HEK293T (cell line): ENCODE results near the gene XK.
"Not testable (repeated sequence)": the region's sequence is repeated elsewhere in the genome, so short reads cannot be mapped to it uniquely, and the experiment has no call there.

Experiments used
- CTCF ChIA-PET: fragments of 350-600 bp; formaldehyde crosslinking; extraction: SDS; loops from one replicate; lab custom pipeline; 2021; ENCODE audit warnings: antibody characterized with exemption, inconsistent platforms; lab: Yijun Ruan, JAX
- POLR2A ChIA-PET: fragments of 350-600 bp; formaldehyde crosslinking; extraction: SDS; loops from one replicate; lab custom pipeline; 2020; ENCODE audit warnings: antibody characterized with exemption, inconsistent platforms; lab: Yijun Ruan, JAX
- DNase-seq: peaks from one replicate; pipeline ENCODE4 v3.0.0; 2012; ENCODE audit warnings: mixed read lengths; ENCODE audit errors: extremely low spot score
- ARNT ChIP-seq: fragments of 450-650 bp; IDR thresholded peaks from 2 replicates; pipeline ENCODE4 v1.6.1; 2017; ENCODE audit warnings: mild to moderate bottlenecking
- BHLHE40 ChIP-seq: fragments of 450-650 bp; IDR thresholded peaks from 2 replicates; pipeline ENCODE4 v1.6.1; 2016; ENCODE audit warnings: mild to moderate bottlenecking, moderate library complexity, borderline replicate concordance
- CTBP1 ChIP-seq: fragments of 450-650 bp; IDR thresholded peaks from 2 replicates; pipeline ENCODE4 v1.6.1; 2016; ENCODE audit warnings: borderline replicate concordance
- ELF4 ChIP-seq: fragments of 450-650 bp; IDR thresholded peaks from 2 replicates; pipeline ENCODE4 v1.6.1; 2017; ENCODE audit warnings: antibody characterized with exemption
- FOXA1 ChIP-seq: fragments of 450-650 bp; IDR thresholded peaks from 2 replicates; pipeline ENCODE4 v1.6.1; 2016; ENCODE audit warnings: mild to moderate bottlenecking
- FOXK2 ChIP-seq: fragments of 450-650 bp; IDR thresholded peaks from 2 replicates; pipeline ENCODE4 v1.6.1; 2016; ENCODE audit warnings: mild to moderate bottlenecking
- FOXM1 ChIP-seq: fragments of 450-650 bp; IDR thresholded peaks from 2 replicates; pipeline ENCODE4 v1.6.1; 2017; ENCODE audit warnings: mild to moderate bottlenecking, borderline replicate concordance
- HDGF ChIP-seq: fragments of 450-650 bp; IDR thresholded peaks from 2 replicates; pipeline ENCODE4 v1.6.1; 2017; ENCODE audit warnings: antibody characterized with exemption, borderline replicate concordance
- L3MBTL2 ChIP-seq: fragments of 450-650 bp; conservative IDR thresholded peaks from 2 replicates; pipeline ENCODE4 v1.6.1; 2016; ENCODE audit warnings: mild to moderate bottlenecking
- LEF1 ChIP-seq: fragments of 450-650 bp; IDR thresholded peaks from 2 replicates; pipeline ENCODE4 v1.6.1; 2017; ENCODE audit warnings: mild to moderate bottlenecking, borderline replicate concordance
- NFRKB ChIP-seq: fragments of 450-650 bp; IDR thresholded peaks from 2 replicates; pipeline ENCODE4 v1.6.1; 2016; ENCODE audit warnings: mild to moderate bottlenecking, moderate library complexity
- SP1 ChIP-seq: fragments of 450-650 bp; IDR thresholded peaks from 2 replicates; pipeline ENCODE4 v1.6.1; 2017
- SUZ12 ChIP-seq: fragments of 450-650 bp; IDR thresholded peaks from 2 replicates; pipeline ENCODE4 v1.6.1; 2016; ENCODE audit warnings: mild to moderate bottlenecking
- TARDBP ChIP-seq: fragments of 450-650 bp; IDR thresholded peaks from 2 replicates; pipeline ENCODE4 v1.6.1; 2016
- ZNF384 ChIP-seq: fragments of 450-650 bp; IDR thresholded peaks from 2 replicates; pipeline ENCODE4 v1.6.1; 2016
- TF ChIP-seq, protein P1 (sequence below): fragments of 450-650 bp; IDR thresholded peaks from 2 replicates; pipeline ENCODE4 v1.6.1; 2016

Gene XK, protein sequence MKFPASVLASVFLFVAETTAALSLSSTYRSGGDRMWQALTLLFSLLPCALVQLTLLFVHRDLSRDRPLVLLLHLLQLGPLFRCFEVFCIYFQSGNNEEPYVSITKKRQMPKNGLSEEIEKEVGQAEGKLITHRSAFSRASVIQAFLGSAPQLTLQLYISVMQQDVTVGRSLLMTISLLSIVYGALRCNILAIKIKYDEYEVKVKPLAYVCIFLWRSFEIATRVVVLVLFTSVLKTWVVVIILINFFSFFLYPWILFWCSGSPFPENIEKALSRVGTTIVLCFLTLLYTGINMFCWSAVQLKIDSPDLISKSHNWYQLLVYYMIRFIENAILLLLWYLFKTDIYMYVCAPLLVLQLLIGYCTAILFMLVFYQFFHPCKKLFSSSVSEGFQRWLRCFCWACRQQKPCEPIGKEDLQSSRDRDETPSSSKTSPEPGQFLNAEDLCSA

DNA sequence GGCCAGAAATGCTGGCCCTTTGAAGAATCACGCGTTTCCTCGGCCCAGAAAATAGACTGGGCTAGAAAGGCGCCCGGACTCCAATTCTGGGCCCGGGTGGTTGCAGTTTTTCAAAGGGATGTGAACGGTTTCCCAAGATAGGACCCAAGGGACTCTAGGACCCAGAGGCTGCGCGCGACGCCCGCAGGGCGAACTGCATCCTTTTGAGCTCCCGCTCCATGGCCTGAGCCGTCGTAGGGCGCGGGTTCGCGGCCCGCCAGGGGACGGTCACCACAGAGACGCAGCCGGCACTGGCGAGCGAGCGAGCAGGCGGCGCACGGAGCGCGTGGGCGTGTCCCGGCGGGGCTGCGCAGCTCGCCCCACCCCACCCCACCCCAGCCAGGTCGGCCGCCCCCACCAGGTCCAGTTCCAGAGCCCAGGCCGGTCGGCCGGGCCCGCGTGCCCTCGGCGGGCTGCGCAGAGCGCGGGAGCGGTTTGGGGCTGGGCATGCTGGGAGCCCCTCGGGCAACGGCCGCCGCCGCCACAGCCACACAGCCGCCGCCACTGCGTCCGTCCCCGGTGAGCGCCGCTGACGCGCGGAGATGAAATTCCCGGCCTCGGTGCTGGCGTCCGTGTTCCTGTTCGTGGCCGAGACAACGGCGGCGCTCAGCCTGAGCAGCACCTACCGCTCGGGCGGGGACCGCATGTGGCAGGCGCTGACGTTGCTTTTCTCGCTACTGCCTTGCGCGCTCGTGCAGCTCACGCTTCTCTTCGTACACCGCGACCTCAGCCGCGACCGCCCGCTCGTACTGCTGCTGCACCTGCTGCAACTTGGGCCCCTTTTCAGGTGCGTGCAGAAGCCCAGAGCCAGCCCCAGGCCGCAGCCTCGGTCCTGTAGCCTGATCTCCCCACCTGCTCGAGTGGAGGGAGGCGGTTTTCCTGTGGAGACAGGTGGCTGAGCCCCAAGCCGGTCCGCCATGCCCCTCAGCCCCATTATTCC lies at the start of gene XK:
TSS of gene XK (plus strand) at position 411 of the 979 bp plus-strand sequence. CDS start at position 582, 171 bp downstream.
- ChIA-PET CTCF (no interaction called here), POLR2A (interaction anchor here (0.6 kb wide), 1 partner anchor 11 kb away, joined by 3 read pairs; no protein-coding TSS in a partner anchor)
- TF ChIP-seq CTBP1 = no peak
- peak; percentile 93 for TF ChIP-seq L3MBTL2
- peak; percentile 55 for DNase-seq

DNA sequence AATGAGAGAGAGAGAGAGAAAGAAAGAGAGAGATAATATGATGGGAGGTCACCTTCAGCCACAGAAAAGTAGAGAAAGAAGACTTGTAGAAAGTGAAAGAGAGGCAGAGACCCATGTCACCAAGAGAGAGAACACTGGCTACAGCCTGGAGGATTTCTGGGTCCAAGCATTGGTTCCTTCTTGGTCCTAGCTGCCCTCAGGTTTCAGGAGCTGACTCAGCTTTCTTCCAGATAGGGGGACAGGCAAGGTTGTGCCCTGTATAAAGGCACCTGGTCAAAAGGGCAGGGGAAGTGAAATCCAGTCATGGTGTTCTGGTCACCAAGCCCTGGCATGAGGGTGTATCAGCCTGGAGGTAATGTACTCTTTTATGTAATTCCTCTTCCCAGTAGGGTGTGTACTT lies 47.5 kb upstream of the XK start:
- ChIA-PET POLR2A (no interaction called here), CTCF (no interaction called here)
- DNase-seq = no peak
- TF ChIP-seq ZNF384 (no peak), ELF4 (no peak), FOXK2 (no peak), ARNT (no peak), L3MBTL2 (no peak), BHLHE40 (no peak), NFRKB (no peak), CTBP1 (no peak), SUZ12 (no peak), LEF1 (no peak), HDGF (no peak), TARDBP (no peak), FOXM1 (no peak), SP1 (no peak), FOXA1 (no peak)
- TF ChIP-seq, protein P1, sequence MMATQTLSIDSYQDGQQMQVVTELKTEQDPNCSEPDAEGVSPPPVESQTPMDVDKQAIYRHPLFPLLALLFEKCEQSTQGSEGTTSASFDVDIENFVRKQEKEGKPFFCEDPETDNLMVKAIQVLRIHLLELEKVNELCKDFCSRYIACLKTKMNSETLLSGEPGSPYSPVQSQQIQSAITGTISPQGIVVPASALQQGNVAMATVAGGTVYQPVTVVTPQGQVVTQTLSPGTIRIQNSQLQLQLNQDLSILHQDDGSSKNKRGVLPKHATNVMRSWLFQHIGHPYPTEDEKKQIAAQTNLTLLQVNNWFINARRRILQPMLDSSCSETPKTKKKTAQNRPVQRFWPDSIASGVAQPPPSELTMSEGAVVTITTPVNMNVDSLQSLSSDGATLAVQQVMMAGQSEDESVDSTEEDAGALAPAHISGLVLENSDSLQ = no peak

DNA sequence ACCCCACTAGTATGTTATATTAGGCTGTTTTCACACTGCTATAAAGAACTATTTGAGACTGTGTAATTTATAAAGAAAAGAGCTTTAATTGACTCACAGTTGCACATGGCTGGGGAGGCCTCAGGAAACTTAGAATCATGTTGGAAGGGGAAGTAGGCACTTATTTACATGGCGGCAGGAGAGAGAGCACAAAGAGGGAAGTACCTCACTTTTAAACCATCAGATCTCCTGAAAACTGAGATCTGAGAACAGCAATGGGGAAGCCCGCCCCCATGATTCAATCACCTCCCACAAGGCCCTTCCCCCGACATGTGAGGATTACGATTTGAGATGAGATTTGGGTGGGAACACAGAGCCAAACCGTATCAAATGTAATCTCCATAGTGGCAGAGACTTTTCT lies 45.4 kb upstream of the XK start:
- no peak for DNase-seq
- ChIA-PET POLR2A (no interaction called here), CTCF (no interaction called here)
- no peak for TF ChIP-seq ZNF384
- TF ChIP-seq LEF1 = no peak
- no peak for TF ChIP-seq ELF4

DNA sequence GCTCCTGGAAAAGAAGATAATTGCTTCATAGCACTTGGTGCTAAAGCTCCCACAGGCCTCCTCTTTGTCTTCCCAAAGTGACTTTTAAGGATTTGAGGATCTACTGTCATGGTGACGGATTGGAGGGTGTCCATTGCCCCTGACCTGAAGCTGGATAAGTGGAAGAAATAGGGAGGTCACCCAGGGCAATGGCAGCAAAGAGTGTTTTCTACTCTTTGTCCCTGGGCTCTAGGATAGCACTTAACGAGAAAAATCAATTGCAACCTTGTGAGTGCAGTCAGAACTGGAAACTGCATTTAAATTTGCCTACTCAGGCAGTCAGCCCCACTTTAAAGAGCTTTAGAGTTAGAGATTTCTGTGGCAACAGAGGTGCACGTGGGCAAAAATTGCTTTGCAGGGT lies 43.7 kb upstream of the XK start:
- CTCF ChIA-PET = no interaction called here
- TF ChIP-seq CTBP1 = no peak
- no peak for TF ChIP-seq ELF4
- POLR2A ChIA-PET = no interaction called here
- DNase-seq = no peak

DNA sequence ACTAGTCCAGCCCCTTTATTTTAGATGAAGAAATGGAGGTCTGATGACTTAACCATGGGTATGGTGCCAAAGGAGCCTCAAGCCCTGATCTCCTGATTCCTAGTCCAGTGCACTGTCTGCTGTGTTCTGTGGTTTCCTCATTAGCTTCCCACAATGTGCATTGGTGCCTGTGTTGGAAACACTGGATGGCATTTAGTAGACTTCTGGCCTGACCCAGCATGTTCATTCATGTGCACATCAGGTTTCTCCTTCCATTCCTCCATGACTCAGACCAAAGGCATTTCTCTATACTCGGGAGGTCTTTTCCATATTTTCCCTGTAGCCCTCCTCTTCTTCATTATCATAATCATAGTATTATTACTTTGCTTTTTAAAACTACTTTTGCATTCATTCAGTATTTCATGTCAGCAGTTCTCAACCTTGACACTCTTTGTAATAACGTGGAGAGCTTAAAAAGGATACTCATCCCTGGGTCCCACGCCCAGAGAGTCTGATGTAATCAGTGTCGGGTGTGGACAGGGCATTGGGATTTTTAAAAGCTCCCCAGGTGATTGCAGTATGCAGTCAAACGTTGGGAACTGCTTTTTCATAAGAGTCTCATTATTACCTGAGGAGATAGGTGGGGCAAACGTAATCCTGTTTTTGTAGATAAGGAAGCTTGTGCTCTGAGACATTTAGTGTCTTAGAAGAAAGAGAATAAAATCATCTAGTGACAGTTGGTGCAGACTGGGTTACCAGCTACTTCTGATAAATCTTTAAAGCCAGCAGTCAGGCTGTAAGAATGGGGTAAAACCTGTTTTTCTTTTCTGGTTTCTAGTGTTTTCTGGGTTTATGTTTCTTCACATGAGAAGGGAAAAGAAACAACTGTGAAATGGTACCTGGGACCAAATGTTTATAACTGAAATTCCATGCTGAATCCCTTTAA lies 40.9 kb upstream of the XK start:
- POLR2A ChIA-PET = no interaction called here
- CTCF ChIA-PET = no interaction called here
- TF ChIP-seq ZNF384 (no peak), ELF4 (no peak), CTBP1 (no peak), FOXM1 (no peak)
- TF ChIP-seq, protein P1 = no peak
- no peak for DNase-seq

DNA sequence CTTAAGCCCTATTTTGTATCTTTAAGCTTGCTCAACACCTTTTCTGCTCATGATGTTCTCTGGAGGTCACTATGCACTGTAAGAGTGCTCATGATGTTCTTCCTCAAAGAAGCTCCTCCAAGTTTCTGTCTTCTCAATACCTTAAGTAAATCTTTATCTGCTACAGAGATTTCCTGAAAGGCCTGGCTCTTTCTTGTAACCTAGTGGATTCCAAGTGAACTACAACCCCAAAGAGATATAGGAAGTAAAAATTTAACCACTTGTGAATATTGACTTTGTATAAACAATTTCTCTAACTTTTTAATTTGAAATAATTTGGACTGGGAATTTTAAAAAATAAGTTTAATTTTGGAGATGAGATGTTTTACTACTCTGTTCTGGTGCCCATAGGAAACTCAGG lies 39.3 kb upstream of the XK start:
- TF ChIP-seq HDGF = no peak
- no peak for TF ChIP-seq TARDBP
- TF ChIP-seq ARNT = no peak
- no peak for TF ChIP-seq ELF4
- no peak for TF ChIP-seq SP1
- TF ChIP-seq, protein P1 = no peak
- TF ChIP-seq FOXK2 = no peak
- no peak for TF ChIP-seq LEF1
- TF ChIP-seq FOXM1 = no peak
- TF ChIP-seq L3MBTL2 = no peak
- TF ChIP-seq SUZ12 = no peak
- no peak for TF ChIP-seq FOXA1
- CTCF ChIA-PET = no interaction called here
- DNase-seq = peak; percentile 7
- POLR2A ChIA-PET = no interaction called here

DNA sequence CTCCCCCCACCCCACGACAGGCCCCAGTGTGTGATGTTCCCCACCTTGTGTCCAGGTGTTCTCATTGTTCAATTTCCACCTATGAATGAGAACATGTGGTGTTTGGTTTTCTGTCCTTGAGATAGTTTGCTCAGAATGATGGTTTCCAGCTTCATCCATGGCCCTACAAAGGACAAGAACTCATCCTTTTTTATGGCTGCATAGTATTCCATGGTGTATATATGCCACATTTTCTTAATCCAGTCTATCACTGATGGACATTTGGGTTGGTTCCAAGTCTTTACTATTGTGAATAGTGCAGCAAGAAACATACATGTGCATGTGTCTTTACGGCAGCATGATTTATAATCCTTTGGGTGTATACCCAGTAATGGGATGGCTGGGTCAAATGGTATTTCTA lies 34.7 kb upstream of the XK start:
- DNase-seq, POLR2A ChIA-PET, CTCF ChIA-PET: not testable (repeated sequence)
